ENCODE measurements around the gene MAPT. TPM values are rescaled to one million over a fixed set of nuclear protein-coding genes. Genes with fewer than 3 reads are reported as not detected.

The MAPT gene
- total and polyA plus RNA-seq, 2 of the 4 experiments (the other 2 are of a cell fraction) = 0.18 to 0.19 TPM

DNA sequence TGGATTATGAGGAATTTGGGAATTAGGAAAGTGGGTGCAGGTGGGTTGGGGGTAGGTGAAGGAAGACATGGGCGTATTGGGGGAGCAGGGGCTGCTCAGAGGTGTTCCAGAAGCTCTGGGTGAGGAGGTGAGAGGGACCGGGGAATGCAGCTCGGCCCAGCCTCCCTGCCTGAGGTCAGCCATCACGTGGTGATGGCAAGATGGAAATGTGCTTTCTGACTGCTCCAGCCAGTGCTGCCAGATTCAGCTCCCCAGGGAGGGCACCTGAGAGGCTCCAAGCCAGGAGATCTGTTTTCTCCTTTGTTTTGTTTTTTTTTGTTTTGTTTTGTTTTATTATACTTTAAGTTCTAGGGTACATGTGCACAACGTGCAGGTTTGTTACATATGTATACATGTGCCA, 69.5 kb downstream of the MAPT start:
- DNase-seq (no peak), ATAC-seq (ENCODE audit: low read depth) (no peak)
- ChIA-PET CTCF (no interaction called here), POLR2A (ENCODE audit: unreplicated experiment) (no interaction called here)
- no CpG with 5 or more reads among the region's 5 CpGs for WGBS, 2 experiments (ENCODE audit: extremely low coverage in 2 of 2, insufficient read length in 1 of 2)
- H3K79me1 ChIP-seq (ENCODE audit: low read depth in 1 of 2, low read length in 2 of 2) = no peaks in the 10 kb centered on the region
- in situ Hi-C loops (cut with MboI; ENCODE audit: low sequenced_read_pairs) = no loop called here
- H2BK20ac ChIP-seq (ENCODE audit: low read depth, low read length) = no peak overlapping the region
- no peak overlapping the region for H3K18ac ChIP-seq (ENCODE audit: low read depth, low read length)
- no peak overlapping the region for H4K8ac ChIP-seq (ENCODE audit: low read depth in 2 of 2, low read length in 2 of 2)
- H2BK120ac ChIP-seq (ENCODE audit: low read depth, low read length) = no peak overlapping the region
- no peaks in the 10 kb centered on the region for H3K4me1 ChIP-seq (ENCODE audit: control insufficient read depth, insufficient read depth, low read length)
- no peaks in the 10 kb centered on the region for H3K36me3 ChIP-seq (ENCODE audit: control insufficient read depth, insufficient read depth, low read length)
- no peak overlapping the region for H3K14ac ChIP-seq (replicated peaks; ENCODE audit: low read depth, low read length)
- no peak overlapping the region for H4K91ac ChIP-seq (ENCODE audit: insufficient read depth, low read depth, low read length)
- H3K27me3 ChIP-seq (ENCODE audit: control insufficient read depth, insufficient read depth, low read length) = peaks cover 44% of the 10 kb centered on the region
- H3K9ac ChIP-seq (ENCODE audit: low read depth, low read length) = no peak overlapping the region
- no TSS peak for BruUV-seq (replicated peaks)
- dilution Hi-C loops (cut with HindIII; ENCODE audit: low sequenced_read_pairs, unreplicated experiment) = no loop called here
- no peak overlapping the region for H3K4me3 ChIP-seq (ENCODE audit: insufficient read depth, low read depth, low read length)
- no peak overlapping the region for H2AFZ ChIP-seq (replicated peaks; ENCODE audit: low read length, poor library complexity)
- H2BK5ac ChIP-seq (ENCODE audit: low read depth, low read length, poor library complexity, severe bottlenecking) = no peak overlapping the region
- H2AK5ac ChIP-seq (ENCODE audit: low read depth, low read length) = no peak overlapping the region
- TF ChIP-seq BHLHE40 (IDR thresholded peaks at IDR 0.05; ENCODE audit: low read depth, low read length) (no peak), CEBPB (IDR thresholded peaks at IDR 0.05; ENCODE audit: low read depth, low read length) (no peak)
- no peaks in the 10 kb centered on the region for H3K9me1 ChIP-seq (ENCODE audit: insufficient read depth, low read length)
- no peak overlapping the region for H3K23ac ChIP-seq (ENCODE audit: low read depth, low read length)
- H3K56ac ChIP-seq (ENCODE audit: extremely low read depth, insufficient read depth, low read length) = no peak overlapping the region
- no peak overlapping the region for H3K4me2 ChIP-seq (ENCODE audit: low read depth, low read length)
- no peak overlapping the region for H2BK15ac ChIP-seq (ENCODE audit: low read depth, low read length)
- no peaks in the 10 kb centered on the region for H3K9me3 ChIP-seq (ENCODE audit: control insufficient read depth, insufficient read depth, low read length)
- H3K27ac ChIP-seq (ENCODE audit: insufficient read depth, low read length) = no peak overlapping the region
- no peak overlapping the region for H2AK9ac ChIP-seq (replicated peaks; ENCODE audit: low read depth, low read length, poor library complexity)
- no peak overlapping the region for H3K4ac ChIP-seq (ENCODE audit: low read depth, low read length)
- no peak overlapping the region for H4K5ac ChIP-seq (ENCODE audit: low read depth, low read length)
- intact Hi-C loops (cut with micrococcal nuclease) = no loop called here
- H4K20me1 ChIP-seq (ENCODE audit: insufficient read depth, low read length) = no peaks in the 10 kb centered on the region

Measured in IMR-90 (cell line).